ENCODE measurements around the gene MRPS23. TPM values are rescaled to one million over a fixed set of nuclear protein-coding genes. Genes with fewer than 3 reads are reported as not detected.

The MRPS23 gene
- total and polyA plus RNA-seq, 9 of the 15 experiments (the other 6 are each of a cell fraction or from before 2014, with no cell fraction given), result 59.1 to 298 (median 98.8) TPM

DNA sequence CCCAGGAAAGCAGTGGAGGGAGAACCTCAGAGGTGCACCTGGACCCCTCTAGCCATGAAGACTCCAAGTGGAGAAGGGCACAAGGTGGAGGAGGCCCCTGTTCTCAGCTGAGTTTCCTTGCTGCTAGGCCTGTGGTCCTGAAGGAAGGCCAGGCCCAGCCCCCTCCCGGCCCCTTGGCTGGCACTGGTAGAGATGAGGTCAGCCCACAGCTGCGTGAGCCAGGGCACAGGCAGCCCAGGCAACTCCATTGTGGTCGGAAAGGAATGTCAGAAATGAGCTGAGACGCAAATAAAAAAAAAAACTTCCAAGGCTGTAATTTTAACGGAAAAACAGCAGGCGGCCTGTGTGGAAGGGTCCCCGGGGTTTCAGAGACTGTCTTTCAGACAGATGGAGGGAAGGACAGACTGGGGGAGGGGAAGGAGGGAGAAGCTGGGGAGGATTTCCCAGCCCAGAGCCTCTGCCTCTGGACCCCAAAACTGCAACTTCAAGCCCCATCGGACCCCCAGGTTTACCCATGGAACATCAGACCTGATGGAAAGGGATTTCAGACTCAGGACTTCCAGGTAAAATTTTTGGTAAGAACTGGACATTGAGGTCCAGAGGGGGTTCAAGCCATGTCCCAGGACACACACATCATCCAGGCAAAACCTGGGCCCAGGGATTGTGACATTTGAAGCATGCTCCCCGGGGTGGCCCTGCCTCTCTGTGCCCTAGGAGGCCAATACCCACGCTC is 25.6 kb upstream of the MRPS23 start:
- Histone ChIP-seq H3K27ac (ENCODE audit: extremely low read depth, low read depth, low read length) (no peak overlapping the region), H3K9ac (ENCODE audit: insufficient read depth in 1 of 2, low read depth in 2 of 2, low read length in 2 of 2) (0 out of 4 replicates have a peak overlapping the region, but pooled peaks of 1 of the 2 experiments have one; percentile 48), H3K9me3 (replicated peaks; ENCODE audit: control insufficient read depth, insufficient read depth, low read depth, low read length) (no peaks in the 10 kb centered on the region), H2AFZ (ENCODE audit: low read depth, low read length) (no peak overlapping the region), H3K4me3 (no peak overlapping the region), H3K9me1 (ENCODE audit: control insufficient read depth, insufficient read depth, low read length) (no peaks in the 10 kb centered on the region), H3K36me3 (ENCODE audit: control insufficient read depth, insufficient read depth, low read length) (no peaks in the 10 kb centered on the region), H3K27me3 (ENCODE audit: control insufficient read depth in 2 of 2, insufficient read depth in 2 of 2, low read length in 2 of 2) (peaks cover 12 to 34% of the 10 kb centered on the region in 2 experiments), H3K4me1 (replicated peaks in 1 of 2; ENCODE audit: control insufficient read depth in 2 of 2, insufficient read depth in 2 of 2, low read length in 2 of 2) (peaks cover 0 to 14% of the 10 kb centered on the region in 2 experiments; a peak in 2 of 5 replicates), H3K79me2 (ENCODE audit: control insufficient read depth, insufficient read depth, low read length) (no peaks in the 10 kb centered on the region), H4K20me1 (replicated peaks; ENCODE audit: control insufficient read depth, insufficient read depth, low read length) (no peaks in the 10 kb centered on the region), H3K4me2 (ENCODE audit: insufficient read depth, low read length) (no peak overlapping the region)
- FAIRE-seq, result no peak
- ChIA-PET POLR2A (interaction anchor here (0.6 to 1.4 kb wide), 4 partner anchors 10 to 124 kb away, joined by 3 to 4 read pairs (median 4); no protein-coding TSS in a partner anchor), CTCF (ENCODE audit: low intra/inter-chr PET ratio) (no interaction called here)
- WGBS (ENCODE audit: insufficient coverage, low coverage, missing lambda C conversion rate), result 20% methylated on average over 9 of the region's 10 CpGs
- intact Hi-C loops (cut with micrococcal nuclease), result no loop called here
- in situ Hi-C loops (cut with MboI), result no loop called here
- no TSS peak for BruUV-seq (replicated peaks)
- peak in 3 of 4 experiments; percentile 34 to 74 (median 68) for DNase-seq (ENCODE audit: extremely low read depth in 1 of 4, low spot score in 3 of 4)
- ATAC-seq, result peak; percentile 58
- no peak for TF ChIP-seq PHB2 (IDR thresholded peaks at IDR 0.05; ENCODE audit: low read depth)
- TF ChIP-seq ZNF384 (IDR thresholded peaks at IDR 0.05; ENCODE audit: low read depth, low read length), result peak; percentile 75
- TF ChIP-seq, protein P1, sequence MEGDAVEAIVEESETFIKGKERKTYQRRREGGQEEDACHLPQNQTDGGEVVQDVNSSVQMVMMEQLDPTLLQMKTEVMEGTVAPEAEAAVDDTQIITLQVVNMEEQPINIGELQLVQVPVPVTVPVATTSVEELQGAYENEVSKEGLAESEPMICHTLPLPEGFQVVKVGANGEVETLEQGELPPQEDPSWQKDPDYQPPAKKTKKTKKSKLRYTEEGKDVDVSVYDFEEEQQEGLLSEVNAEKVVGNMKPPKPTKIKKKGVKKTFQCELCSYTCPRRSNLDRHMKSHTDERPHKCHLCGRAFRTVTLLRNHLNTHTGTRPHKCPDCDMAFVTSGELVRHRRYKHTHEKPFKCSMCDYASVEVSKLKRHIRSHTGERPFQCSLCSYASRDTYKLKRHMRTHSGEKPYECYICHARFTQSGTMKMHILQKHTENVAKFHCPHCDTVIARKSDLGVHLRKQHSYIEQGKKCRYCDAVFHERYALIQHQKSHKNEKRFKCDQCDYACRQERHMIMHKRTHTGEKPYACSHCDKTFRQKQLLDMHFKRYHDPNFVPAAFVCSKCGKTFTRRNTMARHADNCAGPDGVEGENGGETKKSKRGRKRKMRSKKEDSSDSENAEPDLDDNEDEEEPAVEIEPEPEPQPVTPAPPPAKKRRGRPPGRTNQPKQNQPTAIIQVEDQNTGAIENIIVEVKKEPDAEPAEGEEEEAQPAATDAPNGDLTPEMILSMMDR (IDR thresholded peaks at IDR 0.05 in 2 of 3, conservative IDR thresholded peaks at IDR 0.05 in 1 of 3; ENCODE audit: insufficient read depth in 2 of 3, low read depth in 1 of 3, low read length in 3 of 3), result peak; percentile 30 to 37 (median 33); a peak in 3 of 6 replicates
- TF ChIP-seq KDM1A (IDR thresholded peaks at IDR 0.05), result no peak
- TF ChIP-seq, protein P2, sequence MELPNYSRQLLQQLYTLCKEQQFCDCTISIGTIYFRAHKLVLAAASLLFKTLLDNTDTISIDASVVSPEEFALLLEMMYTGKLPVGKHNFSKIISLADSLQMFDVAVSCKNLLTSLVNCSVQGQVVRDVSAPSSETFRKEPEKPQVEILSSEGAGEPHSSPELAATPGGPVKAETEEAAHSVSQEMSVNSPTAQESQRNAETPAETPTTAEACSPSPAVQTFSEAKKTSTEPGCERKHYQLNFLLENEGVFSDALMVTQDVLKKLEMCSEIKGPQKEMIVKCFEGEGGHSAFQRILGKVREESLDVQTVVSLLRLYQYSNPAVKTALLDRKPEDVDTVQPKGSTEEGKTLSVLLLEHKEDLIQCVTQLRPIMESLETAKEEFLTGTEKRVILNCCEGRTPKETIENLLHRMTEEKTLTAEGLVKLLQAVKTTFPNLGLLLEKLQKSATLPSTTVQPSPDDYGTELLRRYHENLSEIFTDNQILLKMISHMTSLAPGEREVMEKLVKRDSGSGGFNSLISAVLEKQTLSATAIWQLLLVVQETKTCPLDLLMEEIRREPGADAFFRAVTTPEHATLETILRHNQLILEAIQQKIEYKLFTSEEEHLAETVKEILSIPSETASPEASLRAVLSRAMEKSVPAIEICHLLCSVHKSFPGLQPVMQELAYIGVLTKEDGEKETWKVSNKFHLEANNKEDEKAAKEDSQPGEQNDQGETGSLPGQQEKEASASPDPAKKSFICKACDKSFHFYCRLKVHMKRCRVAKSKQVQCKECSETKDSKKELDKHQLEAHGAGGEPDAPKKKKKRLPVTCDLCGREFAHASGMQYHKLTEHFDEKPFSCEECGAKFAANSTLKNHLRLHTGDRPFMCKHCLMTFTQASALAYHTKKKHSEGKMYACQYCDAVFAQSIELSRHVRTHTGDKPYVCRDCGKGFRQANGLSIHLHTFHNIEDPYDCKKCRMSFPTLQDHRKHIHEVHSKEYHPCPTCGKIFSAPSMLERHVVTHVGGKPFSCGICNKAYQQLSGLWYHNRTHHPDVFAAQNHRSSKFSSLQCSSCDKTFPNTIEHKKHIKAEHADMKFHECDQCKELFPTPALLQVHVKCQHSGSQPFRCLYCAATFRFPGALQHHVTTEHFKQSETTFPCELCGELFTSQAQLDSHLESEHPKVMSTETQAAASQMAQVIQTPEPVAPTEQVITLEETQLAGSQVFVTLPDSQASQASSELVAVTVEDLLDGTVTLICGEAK (IDR thresholded peaks at IDR 0.05), result no peak
- TF ChIP-seq, protein P2 (CRISPR knock-in tag; IDR thresholded peaks at IDR 0.05), result no peak
- no peak for TF ChIP-seq ETS2 (tag; IDR thresholded peaks at IDR 0.05; ENCODE audit: borderline replicate concordance, poor library complexity, severe bottlenecking)
- TF ChIP-seq BHLHE40 (IDR thresholded peaks at IDR 0.05; ENCODE audit: low read length), result 0 out of 2 replicates have a peak, but pooled peaks have one; percentile 6
- TF ChIP-seq TEAD1 (CRISPR knock-in tag; IDR thresholded peaks at IDR 0.05), result peak in 1 of 2 experiments; percentile 31; a peak in 1 of 4 replicates

Data from K562 (cell line).